Activated CD4-positive, alpha-beta T cell treated with anti-CD3 and anti-CD28 coated beads, Interleukin-2, Interleukin-4, amounts not matched to agents 100 ng/mL and 50 ng/mL, durations not matched to agents 16 hours and 8 hours (primary cell): ENCODE data around the gene HOXB7.

Experiments
- DNase-seq: peaks from one replicate; pipeline ENCODE4 v3.0.0-alpha.2; 2020; ENCODE audit warnings: low spot score

Gene HOXB7

DNA sequence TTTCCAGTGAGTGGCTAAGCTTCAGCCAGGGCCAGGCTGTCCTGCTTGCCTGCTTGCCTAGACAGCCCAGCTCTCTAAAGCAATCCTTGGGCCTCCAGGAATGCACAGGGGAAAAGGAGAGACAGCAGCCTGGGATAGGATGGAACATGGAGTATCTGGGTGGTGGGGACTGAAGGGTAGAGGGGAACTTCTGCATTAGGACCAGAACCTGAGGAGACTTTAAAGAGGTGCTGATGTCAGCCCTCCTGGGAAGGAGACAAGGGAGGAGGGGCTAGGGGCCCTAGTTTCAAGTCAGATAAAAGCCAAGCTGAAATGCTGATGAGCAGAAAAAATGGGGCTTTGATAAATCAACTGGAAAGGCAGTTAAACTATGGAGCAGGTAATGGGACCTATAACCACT lies 1.8 kb downstream of the HOXB7 start:
- no peak for DNase-seq

DNA sequence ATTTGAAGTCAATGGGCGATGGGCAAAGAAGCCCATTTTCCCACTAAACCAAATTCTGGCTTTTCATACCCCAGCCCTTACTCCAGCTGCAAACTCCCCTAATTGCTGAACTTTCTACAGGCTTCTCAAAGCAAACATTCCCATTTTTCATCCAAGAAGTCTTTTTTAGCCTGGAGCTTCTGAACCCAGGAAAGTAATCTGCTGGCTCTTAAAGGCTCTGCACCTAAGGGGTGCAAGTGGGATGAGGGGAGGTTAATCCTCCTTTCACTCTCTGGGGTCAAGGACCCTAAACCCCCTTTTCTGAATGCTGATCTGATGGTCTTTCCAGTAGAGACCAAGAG lies 2.4 kb downstream of the HOXB7 start:
- no peak for DNase-seq

DNA sequence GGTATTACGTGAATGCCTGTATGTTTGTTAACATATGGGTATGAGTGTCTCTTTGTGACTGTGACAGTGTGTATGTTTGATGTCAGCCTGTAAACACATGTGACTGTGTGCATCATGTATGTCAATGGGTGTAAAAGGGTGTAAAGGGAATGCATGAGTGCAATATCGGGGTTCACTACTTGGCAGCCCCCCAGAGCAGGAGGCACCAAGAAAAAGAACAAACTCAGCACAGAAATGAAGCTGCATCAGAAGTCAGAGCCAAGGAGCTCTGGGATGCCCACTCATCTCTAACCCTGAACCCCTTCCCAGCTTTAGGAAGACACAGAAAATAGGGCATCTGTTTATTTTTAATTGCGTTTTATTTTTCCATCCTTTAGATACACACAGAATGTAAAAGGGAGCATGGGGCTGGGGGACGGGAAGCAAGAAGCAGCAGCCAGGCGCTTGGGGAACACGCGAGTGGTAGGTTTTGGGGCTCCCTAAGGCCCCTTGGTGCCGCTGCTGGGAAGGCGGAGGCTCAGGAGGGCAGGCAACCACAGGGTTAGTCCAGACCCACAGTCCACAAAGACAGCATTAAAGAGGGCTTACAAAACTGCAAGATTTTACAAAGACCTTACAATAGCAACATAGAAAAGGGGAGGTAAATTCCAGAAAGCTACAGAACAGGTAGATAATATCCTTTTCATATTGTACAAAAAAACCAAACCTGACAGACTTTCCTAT lies 3.8 kb downstream of the HOXB7 start:
- DNase-seq: no peak

DNA sequence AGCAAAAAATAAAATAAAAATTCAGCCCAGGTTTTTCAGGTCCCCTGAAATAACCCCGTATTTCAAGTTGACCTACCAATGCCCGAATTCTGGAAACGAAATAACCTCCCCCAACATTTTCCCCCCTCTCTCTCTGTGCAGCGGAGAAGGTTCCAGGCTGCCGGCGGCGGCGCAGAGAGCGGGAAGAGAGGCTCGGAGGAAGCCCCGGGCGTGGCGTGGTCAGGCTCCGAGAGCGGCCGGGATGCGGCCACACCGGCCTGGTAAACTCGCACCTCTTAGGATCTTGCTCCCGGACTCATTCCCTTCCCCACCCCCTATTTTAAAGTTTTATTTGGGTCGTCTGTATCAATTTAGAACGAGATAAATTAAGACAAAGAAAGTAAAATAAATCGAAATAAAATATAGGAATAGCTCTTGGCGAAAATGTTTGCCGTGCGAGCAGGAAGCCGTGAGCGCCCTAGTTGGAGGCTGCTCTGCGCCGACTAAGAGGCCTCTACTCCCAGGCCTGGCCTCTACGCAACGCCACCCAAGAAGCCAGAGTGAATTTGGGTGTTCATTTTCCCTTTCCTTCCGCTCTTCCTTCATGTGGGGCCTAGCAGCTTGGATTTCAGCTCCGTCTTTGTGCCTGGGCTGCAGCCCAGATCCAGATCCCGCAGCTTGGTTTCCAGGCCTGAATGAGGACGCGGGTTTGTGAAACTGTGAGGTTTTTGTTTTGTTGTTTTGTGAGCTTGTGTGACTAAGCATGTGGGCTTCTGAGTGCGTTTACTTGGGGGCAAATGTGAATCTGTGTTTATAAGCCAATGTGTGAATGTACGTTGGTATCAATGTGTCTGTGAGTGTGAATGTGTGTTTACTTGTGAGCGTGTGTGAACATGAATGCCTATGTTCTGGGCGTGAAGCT lies 4.6 kb downstream of the HOXB7 start:
- no peak for DNase-seq

DNA sequence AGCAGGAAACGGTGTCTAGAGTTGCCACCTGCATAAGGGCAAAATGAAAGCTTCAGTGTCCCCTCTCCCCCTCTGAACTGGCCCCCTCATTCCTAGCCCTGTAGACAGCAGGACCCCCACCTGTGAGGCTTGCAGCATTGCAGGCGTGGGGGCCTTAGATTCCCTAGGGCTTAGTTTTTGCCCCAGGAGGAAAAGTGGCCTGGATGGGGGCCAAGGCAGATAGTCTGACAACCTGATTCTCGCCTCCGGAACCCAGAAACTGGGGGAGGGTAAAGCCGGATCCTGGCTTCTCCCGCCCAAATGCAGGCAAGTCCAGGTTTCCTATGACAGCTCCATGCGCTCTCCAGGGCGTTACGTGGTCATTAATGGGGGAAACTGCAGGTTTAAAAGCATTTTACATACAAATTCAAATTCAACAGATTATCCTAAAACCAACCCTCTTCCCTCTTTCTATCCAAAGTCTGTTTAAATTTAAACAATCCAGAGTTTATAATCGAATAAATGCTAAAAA lies 5.4 kb downstream of the HOXB7 start:
- DNase-seq: no peak

DNA sequence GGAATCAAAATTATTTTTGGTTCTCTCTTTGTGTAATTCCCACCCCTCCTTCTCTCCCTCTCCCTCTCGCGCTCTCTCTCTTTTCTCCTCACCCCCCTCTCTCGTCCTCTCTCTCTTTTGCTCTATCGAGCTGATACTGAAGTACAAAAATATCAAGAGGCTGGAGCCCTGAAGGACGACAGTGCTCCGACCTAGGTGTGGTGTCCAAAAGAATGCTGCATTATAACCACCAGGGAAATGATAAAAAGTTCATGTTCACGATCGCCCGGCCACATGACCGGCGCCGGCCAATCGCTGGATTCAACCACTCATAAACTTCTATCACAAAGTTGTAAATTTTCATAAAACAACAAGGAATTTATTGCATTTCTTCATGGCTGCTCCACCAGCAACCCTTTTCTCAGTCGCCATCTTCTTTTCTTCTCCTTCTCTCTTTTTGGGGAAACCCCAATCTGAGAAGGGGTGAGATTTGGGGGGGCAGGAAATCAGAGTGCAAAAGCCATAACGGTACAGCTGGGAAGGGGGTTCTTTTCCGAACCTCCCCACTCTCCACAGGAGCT lies 6.0 kb downstream of the HOXB7 start, which contains the start of gene HOXB6:
Gene HOXB6, minus strand, starts transcription at position 217 of the 560 bp plus-strand sequence. CDS start 6,836 bp downstream, outside the sequence.
- DNase-seq: no peak

DNA sequence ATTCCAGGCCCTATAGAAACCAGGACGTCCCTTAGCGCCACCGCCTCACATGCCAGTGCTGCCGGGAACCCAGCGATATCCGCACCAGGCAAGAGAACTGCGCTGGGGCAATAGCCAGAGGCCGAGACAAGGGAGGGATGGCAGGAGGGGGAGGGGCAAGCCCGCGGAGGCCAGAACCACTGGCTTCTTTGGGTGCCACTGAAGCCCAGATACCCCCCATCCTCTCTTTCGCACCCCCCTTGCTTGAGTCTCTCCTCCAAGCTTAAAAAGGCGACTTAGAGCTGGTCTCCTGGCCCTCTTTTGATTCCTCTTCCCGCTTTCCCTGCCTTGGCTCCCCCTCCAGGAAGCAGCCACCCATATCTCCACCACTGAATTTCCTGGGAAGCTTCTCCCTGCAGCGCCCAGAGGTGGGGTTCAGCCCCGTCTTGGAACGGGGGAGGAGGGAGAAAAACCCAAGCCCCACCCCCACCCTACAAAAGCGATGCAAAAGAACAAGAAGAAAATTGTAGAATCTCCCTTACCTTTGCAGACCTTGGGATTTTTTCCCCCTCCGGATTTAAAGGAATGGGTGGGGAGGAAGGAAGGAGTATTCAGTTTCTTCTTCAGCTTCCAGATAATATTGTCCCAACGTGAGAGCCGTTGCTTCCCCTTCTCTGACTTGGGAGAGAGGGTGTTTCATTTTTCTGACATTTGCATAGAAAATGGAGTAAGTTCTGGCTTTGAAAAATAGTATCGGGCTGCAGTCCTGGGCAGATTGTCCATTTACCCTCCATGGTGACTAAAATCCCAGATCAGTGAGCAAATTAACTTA lies 6.7 kb downstream of the HOXB7 start:
- no peak for DNase-seq

DNA sequence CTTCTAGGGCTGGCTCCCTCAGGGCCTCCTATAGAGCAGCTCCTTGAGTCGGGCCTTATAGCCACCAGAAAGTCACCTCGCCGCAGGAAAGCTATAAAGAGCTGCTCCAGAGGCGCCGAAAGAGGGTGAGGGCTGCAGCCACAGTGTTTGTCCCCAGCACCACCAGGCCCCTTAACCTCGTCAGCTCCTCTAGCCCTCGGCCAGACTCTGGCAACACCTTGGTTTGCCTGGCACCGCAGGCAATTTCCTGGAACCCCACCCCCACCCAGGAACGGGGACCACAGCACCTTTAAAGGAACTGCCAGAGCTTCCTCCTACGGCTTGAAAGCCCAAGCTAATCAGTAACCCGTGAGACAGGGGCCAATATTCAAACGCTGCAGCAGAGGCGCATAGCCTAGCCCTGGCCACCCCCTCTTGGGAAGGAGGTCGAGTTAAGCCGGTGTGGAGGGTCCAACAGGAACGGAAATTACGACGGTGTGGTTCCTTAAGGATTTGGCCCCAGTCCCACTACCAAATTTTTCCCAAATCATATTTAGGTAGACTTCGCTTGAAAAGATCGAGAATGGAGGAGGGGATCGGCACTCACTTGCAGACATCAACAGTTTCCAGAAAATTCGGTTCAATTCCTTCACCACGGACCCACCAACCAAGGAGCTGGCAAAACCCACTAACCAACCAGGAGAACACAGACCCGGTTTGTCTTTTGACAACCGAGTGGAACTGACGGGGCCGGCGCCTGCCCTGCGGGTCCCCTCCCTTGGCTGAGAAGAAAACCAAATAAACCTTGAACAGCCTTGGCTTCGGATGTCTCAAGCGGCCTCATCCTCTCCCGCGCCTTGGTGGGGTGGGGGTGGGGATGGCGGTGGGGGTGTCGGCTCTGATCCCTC lies 9.0 kb downstream of the HOXB7 start:
- DNase-seq: no peak

DNA sequence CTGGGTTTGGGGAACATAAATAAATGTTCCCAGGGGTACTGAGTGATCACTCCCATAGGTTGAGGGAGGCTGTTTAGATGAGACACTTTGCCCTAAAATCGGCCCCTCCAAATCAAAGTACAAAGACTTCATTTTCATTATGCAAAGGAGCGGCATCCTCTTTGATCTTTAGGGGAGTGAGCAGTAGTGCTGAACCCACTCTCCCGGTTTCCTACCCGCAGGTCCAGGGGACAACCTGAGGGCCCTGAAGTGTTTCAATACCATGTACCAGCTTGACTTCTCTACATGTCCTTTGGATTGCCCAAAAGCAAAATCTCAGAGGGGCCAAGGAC lies 9.6 kb downstream of the HOXB7 start:
- no peak for DNase-seq

DNA sequence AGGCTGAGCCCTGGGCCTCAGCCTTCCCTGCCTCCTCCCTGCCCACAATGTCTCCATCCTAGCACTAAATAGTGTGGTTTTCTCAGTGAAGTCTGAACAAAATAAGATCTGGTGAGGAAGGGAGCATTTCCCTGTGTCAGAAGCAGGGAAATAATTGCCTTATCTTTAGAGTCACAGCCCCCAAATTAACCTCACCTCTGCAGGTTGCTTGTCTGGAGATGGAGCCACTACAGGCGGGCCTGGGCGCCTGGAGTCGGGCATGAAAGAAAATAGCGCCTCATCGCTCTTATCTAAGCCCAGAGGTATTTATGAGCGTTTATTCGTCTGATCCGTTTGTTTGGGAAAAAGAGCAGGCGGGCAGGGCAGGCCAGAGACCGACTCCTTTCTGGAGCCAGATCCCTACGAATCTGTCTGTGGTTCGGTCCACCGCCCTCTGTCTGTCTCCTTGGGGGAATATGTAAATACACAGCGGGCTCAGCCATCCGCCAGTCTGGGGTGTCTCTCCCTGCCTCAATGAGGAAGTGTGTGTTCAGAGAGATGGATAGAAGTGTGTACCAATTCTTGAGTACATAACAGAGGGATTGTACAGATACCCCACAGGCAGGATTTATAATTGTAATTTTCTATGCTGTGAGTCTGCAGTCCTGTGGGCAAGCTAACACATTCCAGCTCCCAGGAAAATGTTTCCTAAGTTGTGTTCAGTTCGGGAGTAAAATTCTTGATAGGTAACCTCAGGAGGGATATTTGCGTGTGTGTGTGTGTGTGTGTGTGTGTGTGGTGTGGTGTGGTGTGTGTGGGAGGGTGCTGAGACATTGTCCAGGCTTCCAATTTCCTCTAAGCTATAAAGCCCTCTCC lies 10.3 kb downstream of the HOXB7 start:
- DNase-seq: no peak

DNA sequence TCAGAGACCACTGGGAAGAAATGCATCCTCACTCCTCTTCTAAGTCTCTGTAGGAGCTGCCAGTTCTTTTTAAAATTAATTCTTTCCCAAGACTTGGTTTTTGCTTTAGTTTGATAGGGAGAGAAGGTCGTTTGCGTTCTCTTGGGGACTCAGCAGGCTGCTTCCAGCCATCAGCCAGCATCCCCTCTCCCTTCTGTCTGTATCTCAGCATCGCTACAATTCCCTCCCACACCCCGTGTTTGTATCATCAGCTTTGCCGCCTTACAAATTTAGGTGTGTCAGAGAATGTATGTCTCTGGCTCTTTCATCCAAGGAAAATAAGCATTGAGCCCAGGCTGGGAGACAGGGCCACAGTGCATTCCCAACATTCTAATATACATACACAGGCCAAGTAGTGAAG lies 11.5 kb downstream of the HOXB7 start:
- DNase-seq: no peak

DNA sequence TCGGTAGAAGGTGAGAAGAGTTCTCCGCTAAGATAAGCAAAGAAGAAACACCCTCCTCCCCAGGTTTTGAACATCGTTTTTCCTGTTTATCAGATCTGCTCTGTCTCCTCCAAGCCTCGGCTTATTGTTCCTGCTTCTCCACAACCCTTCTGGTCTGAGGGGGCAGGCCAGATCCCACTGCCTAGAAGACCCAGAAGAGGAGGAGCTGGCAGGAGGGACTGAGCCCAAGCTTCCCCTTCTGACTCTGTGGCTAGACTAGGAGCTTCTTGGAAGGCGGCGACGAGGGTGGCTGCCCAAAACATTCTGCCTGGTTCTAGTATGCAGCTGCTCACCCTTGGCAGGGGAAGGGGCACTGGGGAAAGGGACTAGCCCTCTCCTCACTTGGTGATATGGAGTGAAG lies 12.1 kb downstream of the HOXB7 start:
- DNase-seq: no peak

DNA sequence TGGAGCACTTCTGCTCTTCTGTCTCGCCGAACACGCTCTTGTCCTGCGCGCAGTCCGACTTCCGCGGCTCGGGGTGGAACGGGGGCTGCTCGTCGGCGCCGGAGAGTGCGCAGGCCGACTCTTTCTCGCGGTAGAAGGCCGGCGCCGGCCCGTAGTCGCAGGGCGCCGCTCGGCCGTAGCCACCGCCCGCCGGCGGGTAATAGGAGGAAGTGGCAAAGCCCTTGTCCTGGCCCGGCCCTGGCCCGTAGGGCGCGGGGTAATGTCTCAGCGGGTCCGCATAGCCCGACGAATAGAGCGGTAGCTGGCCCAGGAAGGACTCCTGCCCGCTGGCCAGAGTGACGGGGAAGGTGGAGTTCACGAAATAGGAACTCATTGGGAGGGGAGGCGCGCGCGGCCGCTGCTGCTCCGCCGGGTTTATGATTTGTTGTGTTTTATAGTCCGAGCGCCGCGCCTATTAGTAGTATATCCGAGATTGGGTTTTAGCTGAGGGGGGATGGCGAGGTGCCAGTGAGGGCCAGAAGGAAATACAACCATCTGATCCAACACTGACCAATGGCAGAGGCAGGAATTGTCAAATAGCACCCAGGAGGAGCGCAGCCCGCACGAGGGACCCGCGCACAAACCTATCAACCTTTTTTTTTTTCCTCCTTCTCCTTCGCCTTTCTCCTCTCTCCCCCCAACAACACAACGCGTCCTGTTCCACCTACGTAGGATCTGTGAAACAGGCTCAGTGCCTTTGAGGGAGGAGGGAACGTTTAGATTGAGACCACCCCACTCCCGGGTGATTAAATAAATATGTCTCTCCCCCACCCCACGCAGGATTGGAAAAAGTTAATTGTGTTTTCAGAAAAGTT lies 12.8 kb downstream of the HOXB7 start:
- DNase-seq: no peak

DNA sequence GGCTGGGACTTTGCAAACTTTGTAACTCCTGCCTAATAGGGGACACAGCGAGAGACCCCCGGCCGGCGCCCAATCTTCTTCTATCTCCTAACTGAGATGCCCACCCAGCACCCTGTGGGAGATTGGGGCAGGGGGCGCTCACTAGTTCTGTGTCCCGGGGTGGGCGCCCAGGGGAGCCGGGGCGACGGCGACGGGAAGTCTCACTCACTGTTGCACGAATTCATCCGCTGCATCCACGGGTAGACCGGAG lies 13.4 kb downstream of the HOXB7 start:
- DNase-seq: no peak

DNA sequence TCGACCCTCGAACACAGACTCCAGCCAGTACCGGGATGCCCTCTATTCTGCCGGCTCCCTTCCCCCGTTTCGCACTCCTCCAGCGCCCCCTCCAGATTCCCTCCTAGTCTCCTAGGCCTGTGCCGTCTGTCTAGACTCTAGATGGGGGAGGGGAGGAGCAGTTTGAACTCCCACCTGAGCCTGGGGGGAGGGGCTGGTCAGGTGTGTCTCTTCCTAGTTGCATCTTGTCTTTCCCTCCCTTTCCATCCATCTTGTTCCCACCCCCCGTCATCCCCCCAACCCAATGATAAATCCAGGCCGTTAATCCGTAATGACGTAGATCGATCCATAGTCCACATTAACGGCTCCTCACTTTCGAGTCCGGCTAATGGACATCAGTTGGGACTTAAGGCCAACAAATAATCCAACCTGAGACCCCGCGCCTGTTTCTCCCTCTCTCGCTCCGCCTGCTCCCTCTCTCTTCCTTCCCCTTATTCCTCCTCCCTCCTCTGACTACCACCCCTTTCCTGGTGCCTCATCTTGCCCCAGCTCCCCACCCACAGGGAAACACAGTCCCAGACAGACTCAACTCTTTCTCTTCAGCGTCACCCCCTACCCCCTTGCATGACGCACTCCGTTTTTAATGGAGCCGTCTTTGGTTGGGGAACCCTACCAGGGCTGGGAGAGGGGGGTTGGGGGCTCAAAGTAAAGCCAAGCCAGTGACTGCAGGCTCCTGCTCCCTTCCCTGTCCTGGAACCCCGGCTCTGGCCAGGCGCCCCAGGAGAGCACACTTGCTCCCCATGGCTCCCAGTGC lies 13.9 kb downstream of the HOXB7 start:
- DNase-seq: no peak

DNA sequence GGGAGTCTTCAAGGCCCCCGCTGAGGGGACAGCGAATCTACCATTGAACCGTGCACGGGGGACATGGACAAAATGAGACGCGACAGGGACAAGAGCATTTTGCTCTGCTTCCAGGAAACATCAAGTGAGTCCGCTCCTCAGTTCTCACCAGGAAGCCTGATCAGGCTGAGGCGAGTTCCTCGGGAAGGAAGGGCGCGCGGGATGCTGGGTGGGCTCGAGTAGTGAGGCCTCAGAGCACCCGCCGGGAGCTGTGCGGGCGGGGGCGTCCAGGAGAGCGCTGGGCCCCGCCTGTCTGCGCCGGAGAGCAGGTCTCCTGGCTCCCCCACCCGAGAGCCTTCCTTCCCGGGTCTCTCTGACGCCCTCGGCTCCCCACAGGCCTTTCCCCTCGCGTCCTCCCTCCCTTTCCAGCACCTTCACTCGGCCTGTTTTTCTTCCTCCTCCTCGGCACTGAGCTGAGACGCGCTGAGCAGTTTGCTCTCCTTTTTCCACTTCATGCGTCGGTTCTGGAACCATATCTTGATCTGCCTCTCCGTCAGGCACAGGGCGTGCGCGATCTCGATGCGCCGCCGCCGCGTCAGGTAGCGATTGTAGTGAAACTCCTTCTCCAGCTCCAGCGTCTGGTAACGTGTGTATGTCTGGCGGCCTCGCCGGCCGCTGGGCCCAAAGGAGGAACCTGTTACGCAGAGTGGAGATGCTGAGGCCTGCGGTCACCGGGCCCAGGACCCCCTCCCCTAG lies 14.7 kb downstream of the HOXB7 start:
- no peak for DNase-seq

DNA sequence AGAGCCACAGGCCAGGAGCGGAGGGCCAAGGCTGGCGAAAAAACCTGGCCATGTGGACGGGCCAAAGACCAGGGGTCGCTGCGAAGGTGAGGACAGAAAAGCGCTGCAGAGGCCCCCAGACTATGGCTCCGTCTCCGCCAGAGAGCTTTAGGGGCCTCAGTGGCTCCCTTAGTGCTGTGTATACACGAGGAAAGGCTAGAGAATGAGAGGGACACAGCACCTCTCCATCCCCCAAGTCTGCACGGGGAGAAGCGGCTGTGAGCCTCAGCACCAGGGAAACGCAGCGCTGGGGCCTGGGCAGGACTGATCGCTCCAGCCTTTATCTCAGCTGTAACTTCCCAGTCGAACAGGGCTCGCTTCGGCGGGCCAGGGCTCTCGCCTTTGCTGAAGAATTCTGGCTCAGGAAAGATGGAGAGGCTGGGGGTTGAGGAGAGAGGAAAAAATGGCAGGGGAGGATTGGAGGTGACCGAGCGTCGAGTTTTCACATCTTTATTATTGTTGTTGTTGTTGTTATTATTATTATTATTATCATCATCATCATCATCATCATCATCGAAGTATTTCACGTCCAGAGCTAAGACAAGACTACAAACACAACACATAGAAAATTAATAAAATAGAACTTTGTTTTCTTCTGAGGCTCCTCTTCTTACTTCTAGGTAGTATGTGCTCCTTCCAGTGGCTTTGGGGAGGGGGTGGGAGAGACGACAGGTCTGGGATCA lies 15.4 kb downstream of the HOXB7 start:
- DNase-seq: no peak
